ENCODE measurements around the gene PIGW.

The PIGW gene

DNA sequence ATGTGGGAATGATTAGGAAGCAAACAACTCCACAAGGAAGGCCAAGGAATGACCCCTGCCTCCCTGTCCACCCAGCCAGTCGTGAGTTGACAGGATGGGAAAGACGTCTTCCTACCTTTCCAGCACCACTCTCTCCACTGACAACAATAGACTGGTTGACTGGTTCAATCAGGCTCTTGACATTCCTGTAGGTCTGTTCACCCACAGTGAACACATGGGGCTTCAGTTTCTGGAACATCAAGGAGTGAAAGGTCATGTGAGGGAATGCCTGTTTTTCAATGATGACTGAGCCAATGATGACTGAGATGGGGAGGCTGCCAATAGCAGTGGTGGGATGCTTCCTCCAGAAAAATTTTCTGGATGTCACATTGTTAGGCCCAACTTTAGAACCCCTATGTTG lies 9.7 kb upstream of the PIGW start:
- H3K4me1 ChIP-seq (ENCODE audit: low read length), result peaks cover 21% of the 10 kb centered on the region
- H3K27ac ChIP-seq (ENCODE audit: low read length), result peak overlapping the region; percentile 60; the same call in 1 of the 2 replicates
- H3K4me2 ChIP-seq (ENCODE audit: low read depth, low read length), result no peak overlapping the region; the same call in 1 of the 2 replicates
- no peak overlapping the region for H2AFZ ChIP-seq (ENCODE audit: low read length)
- no peak overlapping the region for H3K9ac ChIP-seq (ENCODE audit: low read length)
- no peaks in the 10 kb centered on the region for H3K9me2 ChIP-seq (replicated peaks; ENCODE audit: insufficient read depth, low read length)
- no peaks in the 10 kb centered on the region for H3K9me3 ChIP-seq (replicated peaks; ENCODE audit: insufficient read depth, low read length)
- H3K36me3 ChIP-seq (replicated peaks; ENCODE audit: insufficient read depth, low read length), result peaks cover 28% of the 10 kb centered on the region
- H3K79me2 ChIP-seq (ENCODE audit: low read length), result peaks cover 4% of the 10 kb centered on the region; the same call in 1 of the 2 replicates
- no peak for DNase-seq
- no peaks in the 10 kb centered on the region for H3K27me3 ChIP-seq (replicated peaks; ENCODE audit: insufficient read depth, low read length)
- TF ChIP-seq, protein P1, sequence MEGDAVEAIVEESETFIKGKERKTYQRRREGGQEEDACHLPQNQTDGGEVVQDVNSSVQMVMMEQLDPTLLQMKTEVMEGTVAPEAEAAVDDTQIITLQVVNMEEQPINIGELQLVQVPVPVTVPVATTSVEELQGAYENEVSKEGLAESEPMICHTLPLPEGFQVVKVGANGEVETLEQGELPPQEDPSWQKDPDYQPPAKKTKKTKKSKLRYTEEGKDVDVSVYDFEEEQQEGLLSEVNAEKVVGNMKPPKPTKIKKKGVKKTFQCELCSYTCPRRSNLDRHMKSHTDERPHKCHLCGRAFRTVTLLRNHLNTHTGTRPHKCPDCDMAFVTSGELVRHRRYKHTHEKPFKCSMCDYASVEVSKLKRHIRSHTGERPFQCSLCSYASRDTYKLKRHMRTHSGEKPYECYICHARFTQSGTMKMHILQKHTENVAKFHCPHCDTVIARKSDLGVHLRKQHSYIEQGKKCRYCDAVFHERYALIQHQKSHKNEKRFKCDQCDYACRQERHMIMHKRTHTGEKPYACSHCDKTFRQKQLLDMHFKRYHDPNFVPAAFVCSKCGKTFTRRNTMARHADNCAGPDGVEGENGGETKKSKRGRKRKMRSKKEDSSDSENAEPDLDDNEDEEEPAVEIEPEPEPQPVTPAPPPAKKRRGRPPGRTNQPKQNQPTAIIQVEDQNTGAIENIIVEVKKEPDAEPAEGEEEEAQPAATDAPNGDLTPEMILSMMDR (IDR thresholded peaks at IDR 0.05; ENCODE audit: low read length), result no peak
- TF ChIP-seq EZH2phosphoT487 (IDR thresholded peaks at IDR 0.05; ENCODE audit: low read length), result no peak
- no peak for TF ChIP-seq EZH2 (optimal IDR thresholded peaks at IDR 0.05; ENCODE audit: low read depth, low read length)
- no peaks in the 10 kb centered on the region for H4K20me1 ChIP-seq (ENCODE audit: insufficient read depth, low read length)
- peaks cover 11% of the 10 kb centered on the region for H3F3A ChIP-seq (ENCODE audit: insufficient read depth, low read length)
- no peak overlapping the region for H3K4me3 ChIP-seq (ENCODE audit: low read length)

DNA sequence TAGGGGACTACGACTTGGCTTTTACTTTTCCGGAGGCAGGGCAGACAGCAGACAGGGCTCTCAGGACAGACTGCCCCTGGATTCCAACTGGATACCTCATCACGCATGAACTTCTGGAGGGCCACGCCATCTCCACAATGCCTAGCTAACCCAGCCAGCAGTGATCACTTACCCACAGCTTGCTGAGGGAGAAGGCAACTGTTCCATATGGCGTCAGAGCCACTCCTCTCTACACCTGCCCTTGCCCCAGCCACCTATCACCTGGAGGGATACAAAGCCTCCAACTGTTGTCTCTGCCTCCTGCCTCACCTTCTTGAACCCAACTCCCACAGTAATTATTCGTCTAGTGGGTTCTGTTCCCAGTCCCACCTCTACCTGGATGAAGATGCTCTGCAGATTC lies 8.9 kb upstream of the PIGW start:
- Histone ChIP-seq H3K4me1 (ENCODE audit: low read length) (peaks cover 21% of the 10 kb centered on the region), H2AFZ (ENCODE audit: low read length) (no peak overlapping the region), H3K4me3 (ENCODE audit: low read length) (no peak overlapping the region), H3K9me2 (replicated peaks; ENCODE audit: insufficient read depth, low read length) (no peaks in the 10 kb centered on the region), H3K27me3 (replicated peaks; ENCODE audit: insufficient read depth, low read length) (no peaks in the 10 kb centered on the region), H3K9ac (ENCODE audit: low read length) (no peak overlapping the region), H3K9me3 (replicated peaks; ENCODE audit: insufficient read depth, low read length) (no peaks in the 10 kb centered on the region), H4K20me1 (ENCODE audit: insufficient read depth, low read length) (no peaks in the 10 kb centered on the region), H3K4me2 (ENCODE audit: low read depth, low read length) (no peak overlapping the region), H3K36me3 (replicated peaks; ENCODE audit: insufficient read depth, low read length) (peaks cover 28% of the 10 kb centered on the region), H3K79me2 (ENCODE audit: low read length) (peaks cover 4% of the 10 kb centered on the region; the same call in 1 of the 2 replicates), H3K27ac (ENCODE audit: low read length) (no peak overlapping the region), H3F3A (ENCODE audit: insufficient read depth, low read length) (peaks cover 11% of the 10 kb centered on the region)
- DNase-seq, result no peak
- TF ChIP-seq EZH2phosphoT487 (IDR thresholded peaks at IDR 0.05; ENCODE audit: low read length) (no peak), EZH2 (optimal IDR thresholded peaks at IDR 0.05; ENCODE audit: low read depth, low read length) (no peak)
- TF ChIP-seq, protein P1 (IDR thresholded peaks at IDR 0.05; ENCODE audit: low read length), result no peak

DNA sequence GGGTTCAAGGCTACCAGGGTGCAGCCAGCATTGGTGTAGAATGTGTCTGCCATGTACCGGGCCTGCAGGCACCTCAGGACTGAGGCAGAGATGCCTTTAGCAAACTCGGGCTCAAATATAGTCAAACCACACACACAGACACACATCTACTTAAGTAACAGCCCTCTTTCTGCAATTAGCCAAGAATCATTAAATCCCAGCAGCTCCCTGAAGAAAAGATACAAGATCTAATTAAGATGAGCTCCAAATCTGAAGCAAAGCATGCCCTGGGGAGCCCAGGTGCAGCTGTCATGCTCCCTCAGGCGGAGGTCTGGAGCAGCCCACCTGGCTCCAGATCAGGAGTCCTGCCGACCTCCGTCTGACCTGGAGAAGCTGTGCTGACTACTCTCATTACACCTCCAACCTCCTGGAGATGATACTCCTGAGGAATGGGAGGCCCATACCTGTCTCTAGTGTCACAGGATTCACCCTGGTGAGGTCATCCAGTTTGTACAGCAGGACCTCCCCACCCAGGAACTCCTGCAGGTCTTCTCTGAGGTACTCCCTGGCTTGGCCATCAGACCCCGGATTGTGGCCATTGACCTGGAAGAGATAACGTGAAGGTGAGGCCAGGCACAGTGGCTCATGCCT lies 7.1 kb upstream of the PIGW start:
- Histone ChIP-seq H3K9me2 (replicated peaks; ENCODE audit: insufficient read depth, low read length) (no peaks in the 10 kb centered on the region), H3K4me2 (ENCODE audit: low read depth, low read length) (no peak overlapping the region), H2AFZ (ENCODE audit: low read length) (no peak overlapping the region), H3F3A (ENCODE audit: insufficient read depth, low read length) (peaks cover 11% of the 10 kb centered on the region), H3K79me2 (ENCODE audit: low read length) (peaks cover 15% of the 10 kb centered on the region), H3K9ac (ENCODE audit: low read length) (no peak overlapping the region), H3K9me3 (replicated peaks; ENCODE audit: insufficient read depth, low read length) (no peaks in the 10 kb centered on the region), H3K4me3 (ENCODE audit: low read length) (no peak overlapping the region), H3K36me3 (replicated peaks; ENCODE audit: insufficient read depth, low read length) (peaks cover 28% of the 10 kb centered on the region), H4K20me1 (ENCODE audit: insufficient read depth, low read length) (no peaks in the 10 kb centered on the region), H3K27ac (ENCODE audit: low read length) (no peak overlapping the region), H3K27me3 (replicated peaks; ENCODE audit: insufficient read depth, low read length) (no peaks in the 10 kb centered on the region), H3K4me1 (ENCODE audit: low read length) (peaks cover 21% of the 10 kb centered on the region)
- TF ChIP-seq EZH2phosphoT487 (IDR thresholded peaks at IDR 0.05; ENCODE audit: low read length) (no peak), EZH2 (optimal IDR thresholded peaks at IDR 0.05; ENCODE audit: low read depth, low read length) (no peak)
- TF ChIP-seq, protein P1 (IDR thresholded peaks at IDR 0.05; ENCODE audit: low read length), result no peak
- DNase-seq, result no peak
